IPS DF 4.7 (cell line): ENCODE data around the gene LRGUK.

Experiments
- DNase-seq: peaks from one replicate; pipeline ENCODE4 v3.0.0-alpha.2; 2013; ENCODE audit warnings: low spot score; ENCODE audit errors: extremely low read depth

The LRGUK gene

DNA sequence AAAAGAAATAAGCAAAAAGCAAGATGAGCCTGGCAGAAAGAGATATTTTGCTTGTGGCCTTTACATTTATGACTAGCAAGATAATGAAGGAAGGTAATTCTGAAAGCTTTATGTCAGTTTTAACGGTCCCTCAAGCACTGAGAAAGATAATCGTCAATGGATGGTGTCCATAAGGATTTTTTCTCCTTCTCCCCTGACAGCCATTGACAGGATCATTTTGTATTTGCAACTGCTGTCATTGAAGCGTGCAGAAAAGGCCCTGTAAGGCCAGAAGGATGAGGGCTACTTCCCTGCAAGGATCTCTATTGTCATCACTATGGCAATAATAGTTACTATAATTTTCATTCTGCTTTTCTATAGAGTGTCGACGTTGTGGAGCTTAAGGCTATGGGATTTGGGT lies 994 bp upstream of the LRGUK start:
- no peak for DNase-seq

DNA sequence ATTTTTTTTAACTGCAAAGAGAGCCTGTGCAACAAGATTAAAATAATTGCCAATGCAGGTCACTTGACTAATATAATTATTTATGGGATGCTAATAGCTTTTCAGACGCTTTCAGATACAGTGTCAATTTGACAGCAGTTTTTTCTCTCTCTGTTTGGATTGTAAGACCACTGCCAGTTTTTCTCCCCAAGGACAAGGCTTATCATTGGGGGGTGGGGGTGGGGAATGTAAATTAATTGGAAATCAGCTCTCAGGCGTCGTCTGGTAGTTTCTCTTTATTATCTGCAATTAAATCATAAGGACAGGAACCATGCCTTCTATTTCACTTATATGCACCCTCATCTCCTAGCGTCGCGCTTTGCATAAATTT lies 559 bp upstream of the LRGUK start:
- DNase-seq: no peak

DNA sequence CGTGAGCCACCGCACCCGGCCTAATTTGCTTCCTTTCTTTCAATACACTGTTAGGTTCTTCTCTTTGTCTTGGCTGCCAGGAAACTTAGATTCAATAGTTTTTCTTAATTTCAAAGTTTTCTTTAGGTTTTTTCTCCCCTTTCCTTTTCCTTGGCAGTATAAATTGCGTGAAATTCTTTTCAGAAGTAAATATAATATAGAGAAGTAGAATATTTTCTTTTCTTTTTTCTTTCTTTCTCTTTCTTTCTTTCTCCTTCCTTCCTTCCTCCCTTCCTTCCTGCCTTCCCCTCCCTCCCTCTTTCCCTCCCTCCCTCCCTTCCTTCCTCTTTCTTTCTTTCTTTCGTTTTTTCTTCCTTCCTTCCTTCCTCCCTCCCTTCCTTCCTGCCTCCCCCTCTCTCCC lies 1.7 kb downstream of the LRGUK start:
- DNase-seq: no peak

DNA sequence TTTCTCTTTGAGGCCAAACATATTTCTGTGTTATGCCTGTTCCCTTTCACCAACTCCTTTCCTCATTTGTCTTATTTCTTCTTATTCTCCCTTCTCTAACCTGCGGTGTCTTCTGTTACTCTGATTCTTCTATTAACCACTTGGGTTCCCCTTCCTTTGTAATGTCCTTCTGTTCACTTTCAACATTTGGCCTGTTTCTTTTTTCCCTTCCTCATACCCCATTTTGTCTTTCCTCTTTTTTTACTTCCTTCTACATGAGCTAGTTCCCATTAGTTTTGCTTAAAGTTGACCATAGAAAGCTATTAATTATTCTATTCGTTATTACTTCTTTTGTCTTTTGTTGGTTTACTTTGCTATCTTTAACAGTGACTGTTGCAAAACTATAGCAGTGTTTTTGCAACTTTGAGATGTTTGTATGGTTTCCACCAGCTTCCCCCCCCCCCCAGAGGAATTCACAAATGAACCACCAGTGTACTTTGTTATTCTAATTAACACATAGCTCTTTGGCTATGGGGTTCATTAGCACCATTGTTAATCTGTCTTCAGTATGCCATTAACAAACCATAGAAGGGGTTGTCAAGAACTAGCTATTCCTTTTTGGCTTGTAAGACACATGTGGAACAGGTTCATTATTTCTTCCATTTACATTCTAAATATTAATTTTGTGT lies 2.9 kb downstream of the LRGUK start:
- no peak for DNase-seq

DNA sequence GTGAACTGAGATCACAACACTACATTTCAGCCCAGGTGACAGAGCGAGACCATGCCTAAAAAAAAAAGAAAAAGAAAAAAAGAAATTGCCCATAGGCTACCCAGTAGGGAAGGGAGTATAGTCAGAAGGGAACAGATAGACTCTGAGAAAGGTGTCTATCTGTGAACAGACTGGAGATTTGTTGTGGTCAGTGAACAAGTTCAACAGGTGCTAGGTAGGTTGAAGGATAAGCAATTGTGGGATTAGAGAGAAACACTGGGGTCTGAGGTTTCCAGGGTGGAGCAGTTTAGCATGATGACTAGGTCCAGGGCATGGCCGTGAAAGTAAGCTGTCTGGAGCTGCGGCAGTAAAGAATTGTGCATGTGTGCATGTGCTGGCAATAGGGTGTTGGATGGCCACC lies 6.9 kb downstream of the LRGUK start:
- DNase-seq: no peak

DNA sequence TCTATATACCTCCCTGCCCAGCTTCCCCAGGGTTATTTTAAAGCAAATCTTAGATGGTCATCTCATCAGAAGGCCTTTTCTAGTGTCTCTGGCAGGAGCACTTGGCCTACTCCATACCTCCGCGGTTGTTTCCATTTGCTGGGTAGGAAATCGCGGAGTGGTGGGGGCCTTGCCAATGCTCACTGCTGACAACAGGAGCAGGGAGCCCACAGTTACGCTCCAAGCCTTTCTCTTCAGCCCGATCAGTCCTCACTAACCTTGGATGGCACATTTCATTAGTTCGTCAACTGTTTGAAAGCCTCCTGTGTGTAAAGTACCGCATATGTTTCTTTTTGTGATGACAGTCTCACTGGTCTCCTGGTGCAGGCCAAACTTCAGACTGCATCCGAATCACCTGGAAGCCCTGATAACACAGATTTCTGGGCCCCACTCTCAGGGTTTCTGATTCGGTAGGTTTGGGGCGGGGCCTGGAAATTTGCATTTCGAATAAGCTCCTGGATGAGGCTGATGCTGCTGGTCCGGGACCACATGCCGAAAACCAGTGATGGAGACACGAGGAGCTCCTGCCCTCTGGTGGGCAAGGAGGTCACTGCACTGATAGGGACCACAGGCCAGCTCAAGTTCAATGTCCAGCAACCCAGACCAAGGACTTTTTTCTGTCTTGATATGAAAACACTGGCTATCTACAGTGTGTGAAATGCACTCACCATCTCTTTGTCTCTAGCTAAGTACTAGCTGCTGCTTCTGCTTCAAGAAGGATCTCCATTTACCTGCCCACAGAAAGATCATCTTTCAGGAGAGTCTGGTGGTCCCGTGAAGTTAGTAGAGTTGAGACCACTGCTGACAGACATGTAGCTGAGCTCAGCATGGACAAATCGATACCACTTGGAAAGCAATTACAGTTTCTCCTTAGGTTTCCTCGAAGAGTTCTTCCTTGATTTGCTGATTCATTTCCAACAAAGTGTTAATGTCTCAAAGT lies 14.0 kb downstream of the LRGUK start:
- no peak for DNase-seq

DNA sequence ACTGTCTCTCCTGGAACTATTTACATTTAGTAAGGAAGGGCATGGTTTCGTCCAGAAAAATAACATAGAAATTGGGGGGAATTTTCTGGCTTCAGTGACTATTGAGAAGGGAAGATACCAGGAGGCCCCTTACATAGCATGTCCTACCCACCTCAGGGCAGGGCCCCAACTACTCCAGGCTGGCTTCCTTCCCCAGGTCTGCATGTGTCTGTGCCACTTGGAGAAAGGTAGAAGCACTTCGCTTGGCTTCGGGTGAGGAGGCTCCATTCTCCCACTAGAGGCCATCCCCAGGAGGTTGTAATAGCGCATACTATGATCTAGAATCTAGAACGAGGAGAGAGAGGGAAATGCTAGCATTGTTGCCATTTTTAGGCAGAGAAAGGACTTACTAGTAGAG lies 14.7 kb downstream of the LRGUK start:
- no peak for DNase-seq

DNA sequence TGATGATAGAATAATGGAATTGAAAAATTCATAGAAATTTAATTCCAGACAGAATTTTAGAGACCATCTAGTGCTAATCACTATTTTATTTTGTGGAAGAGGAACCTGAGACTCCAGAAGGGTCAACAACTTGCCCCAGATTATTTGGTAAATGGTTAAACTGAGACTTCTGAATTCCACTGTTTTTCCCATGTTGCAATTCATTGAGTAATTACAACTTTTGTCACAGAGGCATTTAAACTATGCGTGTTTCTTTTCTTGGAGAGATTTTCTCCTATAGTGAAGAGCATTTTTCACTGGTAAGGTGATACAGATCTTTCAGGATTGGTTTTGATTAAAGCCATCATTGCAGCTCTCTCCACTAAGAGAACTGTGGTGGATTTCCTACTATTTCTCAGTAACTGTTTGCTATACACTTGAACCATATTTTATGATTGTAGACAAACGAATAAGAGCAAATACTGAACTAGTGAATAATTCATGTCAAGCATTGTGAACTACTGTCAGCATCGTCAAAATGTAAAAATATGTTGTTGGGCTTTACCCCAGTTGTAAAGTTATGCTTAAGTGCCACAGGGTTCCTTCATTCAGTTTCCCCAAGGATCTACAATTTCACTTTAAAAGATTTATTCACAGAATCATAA lies 26.5 kb downstream of the LRGUK start:
- DNase-seq: no peak

DNA sequence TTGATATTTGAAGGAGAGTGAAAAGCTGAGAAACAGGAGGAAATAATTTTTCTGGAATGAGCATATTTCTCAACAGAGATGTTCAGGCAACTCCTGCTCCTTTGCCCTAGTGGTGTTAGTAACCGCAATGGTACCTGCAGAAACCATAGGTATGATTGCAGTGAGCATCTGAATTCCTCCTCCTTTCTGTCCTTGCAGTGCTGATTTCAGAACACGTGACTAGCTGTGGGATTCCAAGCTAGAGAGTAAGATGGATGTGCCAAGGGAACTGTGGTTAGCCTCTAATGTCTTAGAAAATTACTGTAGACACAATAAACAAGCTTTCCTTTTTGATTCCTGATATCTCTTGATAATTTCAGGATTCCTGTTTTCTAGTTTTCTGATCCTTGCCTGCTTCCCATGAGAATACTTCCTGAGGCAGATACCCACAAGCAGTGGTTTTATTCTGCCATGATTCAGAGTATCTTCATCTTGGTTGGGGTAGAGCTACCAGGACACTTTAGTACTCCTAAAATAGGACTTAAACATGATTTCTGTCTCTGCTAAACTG lies 27.5 kb downstream of the LRGUK start:
- no peak for DNase-seq

DNA sequence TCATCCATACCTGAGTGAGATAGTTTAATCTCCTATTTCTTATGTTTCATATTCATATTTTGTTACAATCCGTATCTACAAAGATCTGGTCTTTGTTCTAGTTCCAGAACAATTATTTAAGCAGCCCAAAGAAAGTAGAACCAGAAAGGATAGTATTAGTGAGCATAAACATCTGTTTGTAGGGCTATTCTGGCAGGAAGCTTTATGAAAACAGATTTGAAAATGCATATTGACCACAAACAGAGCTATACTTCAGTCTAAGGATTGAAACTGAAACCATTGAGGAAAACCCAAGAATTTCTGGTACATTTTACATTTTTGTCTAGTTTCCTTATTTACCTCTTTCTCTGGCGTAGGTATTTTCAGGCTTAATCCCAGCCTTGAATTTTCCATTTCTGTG lies 28.1 kb downstream of the LRGUK start:
- DNase-seq: no peak

DNA sequence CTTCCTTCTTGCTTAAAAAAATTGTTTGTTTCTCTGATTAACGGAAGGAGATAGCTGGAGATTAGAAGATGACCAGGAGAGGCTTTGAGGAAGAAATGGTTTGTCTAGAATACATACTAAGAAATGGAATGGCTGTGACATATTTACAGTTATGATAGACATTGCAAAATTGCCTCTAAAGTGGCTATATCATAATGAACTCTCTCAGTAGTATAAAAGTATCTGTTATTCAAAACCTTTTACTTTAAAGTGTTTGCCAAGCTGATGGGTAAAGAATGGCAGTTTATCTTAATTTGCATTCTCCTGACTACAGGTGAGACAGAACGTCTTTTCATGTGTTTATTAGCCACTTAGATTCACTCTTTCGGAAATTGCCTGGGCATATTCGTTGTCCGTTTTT lies 28.7 kb downstream of the LRGUK start:
- no peak for DNase-seq

DNA sequence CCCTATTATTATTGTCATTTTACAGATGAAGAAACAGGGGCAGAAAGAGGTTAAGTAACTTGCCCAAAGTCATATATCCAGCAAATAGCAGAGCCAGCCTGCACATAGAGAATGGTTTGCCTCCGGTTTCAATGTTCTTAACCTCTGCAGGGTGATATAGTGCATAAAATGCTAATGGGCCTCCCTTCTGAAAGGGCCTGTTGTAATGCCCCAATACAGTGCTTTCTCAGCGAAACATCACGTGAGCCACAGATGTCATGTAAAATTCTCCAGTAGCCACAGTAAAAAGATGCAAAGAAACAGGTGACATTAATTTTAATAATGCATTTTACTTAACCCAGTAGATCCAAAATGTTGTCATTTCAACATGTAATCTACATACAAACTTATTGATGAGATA lies 38.1 kb downstream of the LRGUK start:
- no peak for DNase-seq

DNA sequence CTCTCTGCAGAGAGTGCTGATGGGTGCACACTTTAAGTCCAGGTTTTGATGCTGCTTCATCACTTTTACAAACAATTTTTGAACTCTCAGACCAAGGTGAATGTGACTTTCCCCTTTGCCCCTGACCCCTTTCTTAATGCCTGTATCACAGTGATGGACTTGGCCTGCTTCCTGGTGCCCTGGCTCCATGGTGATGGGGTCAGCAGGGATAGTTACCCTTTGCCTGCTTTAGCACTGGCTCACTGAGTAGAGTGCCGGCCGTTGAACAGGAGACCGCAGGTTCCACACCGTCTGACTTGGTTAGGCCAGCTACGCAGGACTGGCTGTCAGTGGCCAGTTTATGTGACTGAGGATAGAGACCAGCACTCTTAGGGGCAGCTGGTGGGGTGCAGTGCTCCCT lies 40.1 kb downstream of the LRGUK start:
- no peak for DNase-seq

DNA sequence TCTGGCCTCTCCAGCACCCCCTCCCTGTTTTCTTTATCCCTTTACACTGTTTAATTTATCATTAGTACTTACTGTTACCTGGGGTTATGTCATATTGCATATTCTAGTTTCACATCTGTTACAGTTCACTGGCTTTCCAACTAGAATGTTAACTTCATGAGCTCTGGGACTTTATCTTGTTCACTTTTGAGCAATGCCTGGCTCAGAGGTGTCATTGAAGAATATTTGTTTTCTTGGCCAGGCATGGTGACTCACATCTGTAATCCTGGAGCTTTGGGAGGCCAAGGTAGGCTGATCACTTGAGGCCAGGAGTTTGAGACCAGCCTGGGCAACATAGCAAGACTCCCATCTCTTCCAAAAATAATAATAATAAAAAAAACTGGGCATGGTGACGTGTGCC lies 40.7 kb downstream of the LRGUK start:
- no peak for DNase-seq

DNA sequence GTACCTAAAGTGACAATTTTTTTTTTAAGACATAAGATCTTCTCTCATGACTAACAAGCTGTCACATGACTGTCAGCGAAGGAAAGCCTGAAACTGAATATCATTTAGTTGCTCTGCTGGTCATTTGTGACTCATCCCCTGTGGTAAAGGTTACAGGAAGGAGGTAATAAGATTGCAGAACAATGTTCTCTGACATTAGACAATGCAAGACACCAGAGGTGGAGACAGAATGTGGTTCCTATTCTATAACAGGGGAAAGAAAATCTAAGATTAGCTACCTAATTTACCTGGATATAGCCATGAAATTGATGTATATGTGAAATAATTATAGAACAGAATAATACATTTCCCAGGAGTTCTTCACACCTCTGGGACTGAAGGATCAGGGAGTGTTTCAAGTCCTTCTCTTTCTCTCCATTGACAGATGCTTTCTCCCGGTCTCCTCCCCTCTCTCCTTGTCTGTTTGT lies 47.7 kb downstream of the LRGUK start:
- no peak for DNase-seq

DNA sequence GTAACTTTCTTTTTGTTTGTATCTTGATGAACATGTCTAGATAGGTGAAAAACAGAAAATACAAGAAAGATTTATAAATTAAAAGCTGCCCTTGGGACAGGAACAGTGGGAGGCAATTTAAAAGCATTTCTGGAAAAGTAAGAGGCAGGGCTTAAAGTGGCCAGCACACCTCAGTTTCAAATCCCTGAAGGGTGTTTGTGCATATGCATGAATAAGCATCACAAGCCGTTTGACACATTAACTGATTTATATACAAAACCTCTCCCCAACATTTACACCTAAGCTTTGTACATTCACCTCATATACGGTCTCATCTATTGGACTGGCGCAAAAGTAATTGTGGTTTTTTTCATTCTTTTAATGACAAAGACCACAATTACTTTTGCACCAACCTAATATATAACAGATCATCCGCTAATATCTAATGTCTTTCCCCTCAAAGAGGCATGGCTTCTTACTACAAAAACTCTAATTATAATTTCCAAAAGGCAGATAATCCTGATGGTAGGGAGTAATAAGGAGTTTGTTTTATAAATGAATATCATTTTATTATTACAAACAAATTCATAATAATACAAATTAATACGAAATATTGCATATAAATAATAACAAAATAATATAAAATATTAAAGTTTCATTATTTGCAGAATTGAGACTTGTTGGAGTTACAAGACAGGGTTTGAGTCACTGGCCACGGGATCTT lies 48.3 kb downstream of the LRGUK start:
- DNase-seq: no peak

DNA sequence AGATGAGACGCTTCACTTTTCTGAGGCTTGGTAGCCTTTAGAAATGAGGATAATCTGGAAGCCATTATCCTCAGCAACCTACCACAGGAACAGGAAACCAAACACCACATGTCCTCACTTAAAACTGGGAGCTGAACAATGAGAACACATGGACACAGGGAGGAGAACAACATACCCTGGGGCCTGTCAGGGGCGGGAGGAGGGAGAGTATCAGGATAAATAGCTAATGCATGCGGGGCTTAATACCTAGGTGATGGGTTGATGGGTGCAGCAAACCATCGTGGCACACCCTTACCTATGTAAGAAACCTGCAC lies 48.9 kb downstream of the LRGUK start:
- DNase-seq: no peak

DNA sequence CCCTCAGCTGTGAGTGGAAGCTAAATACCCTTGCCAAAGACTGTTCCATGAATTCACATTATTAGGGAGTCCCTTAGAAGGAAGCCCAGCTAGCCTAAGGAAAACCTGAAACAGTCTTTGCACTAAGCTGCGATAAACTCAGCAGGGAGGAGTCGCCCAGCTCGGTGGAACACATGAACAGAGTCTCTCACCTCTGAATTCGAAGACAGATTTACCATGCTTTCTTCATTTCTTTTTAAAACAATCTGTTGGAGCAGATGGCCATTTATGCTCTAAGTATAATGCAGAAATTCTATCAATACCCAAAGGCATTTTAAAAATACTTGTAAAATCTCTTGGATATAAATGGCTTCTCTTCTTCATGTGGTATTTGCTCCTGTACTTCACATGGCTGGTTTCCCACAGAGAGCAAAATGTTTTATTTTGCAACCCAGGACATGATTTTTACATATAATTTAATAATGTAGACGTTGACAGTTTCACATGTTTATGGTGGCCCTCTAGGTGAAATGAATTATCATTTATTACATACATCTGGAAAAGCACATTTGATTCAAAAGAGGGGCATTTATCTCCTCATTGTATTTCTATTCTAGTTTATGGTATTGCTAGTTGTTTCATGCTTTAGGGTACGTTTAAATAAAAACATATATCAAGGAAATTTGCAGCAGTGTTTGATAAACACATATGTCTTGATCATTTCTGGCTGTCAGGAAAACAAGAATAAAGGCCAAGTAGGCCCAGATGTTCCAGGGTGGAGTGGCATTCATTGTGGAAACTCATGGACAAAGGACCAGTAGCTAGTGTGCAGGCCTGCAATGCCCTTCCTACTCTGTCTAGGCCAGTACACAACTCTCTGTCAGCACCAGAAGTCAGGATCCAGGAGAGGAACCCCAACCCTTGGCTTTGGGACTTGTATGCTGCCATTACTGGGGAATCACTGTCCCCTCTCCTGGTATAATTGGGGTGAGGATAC lies 52.2 kb downstream of the LRGUK start:
- no peak for DNase-seq

DNA sequence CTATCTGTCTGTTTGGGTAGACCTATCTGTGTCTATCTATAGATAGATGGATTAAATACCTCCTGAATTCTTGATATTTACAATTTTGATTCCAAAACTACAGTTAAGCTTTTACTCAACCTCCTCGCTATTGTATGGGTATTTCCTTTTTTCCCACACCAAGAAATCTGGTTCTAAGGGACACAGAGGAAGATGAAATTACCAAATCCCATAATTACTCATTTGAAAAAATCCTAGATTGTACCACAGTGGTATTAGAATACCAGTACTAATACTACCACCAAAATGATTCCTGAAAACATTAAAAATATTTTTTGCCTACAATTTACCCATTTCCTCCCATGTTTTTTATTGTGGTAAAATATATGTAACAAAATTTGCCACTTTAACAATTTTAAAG lies 53.2 kb downstream of the LRGUK start:
- DNase-seq: no peak

DNA sequence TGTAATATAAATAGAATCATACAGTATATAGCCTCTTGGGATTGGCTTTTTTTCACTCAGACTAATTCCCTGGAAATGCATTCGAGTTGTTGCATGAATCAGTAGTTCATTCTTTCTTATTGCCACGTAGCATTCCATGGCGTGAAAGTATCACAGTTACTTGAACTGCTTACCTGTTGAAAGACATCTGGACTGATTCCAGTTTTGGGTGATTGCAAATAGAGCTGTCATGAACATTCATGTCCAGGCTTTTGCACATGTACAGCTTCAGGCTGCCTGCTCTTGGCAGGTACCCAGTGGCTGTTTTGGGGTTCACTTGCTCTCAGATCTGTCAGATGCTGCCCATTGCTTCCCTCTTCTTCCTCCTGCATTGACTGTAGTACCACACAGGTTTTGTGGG lies 54.9 kb downstream of the LRGUK start:
- DNase-seq: no peak
